GM18909 (cell line): ENCODE results near the gene CCR1.

ENCODE experiments used
- ATAC-seq: cut with Tn5 transposase; IDR thresholded peaks from one replicate; pipeline ENCODE4 v1.9.1; 2021; ENCODE audit warnings: mild to moderate bottlenecking; ENCODE audit not compliant: unreplicated experiment, poor library complexity

The CCR1 gene

GRCh38 chr3:46208167-46208704 lies at the start of gene CCR1:
TSS of gene CCR1 (minus strand) at chr3:46208313. CDS start at chr3:46204313, 4,000 bp downstream.
- peak; percentile 61 for ATAC-seq

- no peak for ATAC-seq
These were observed 44.9 kb upstream of the CCR1 start for GRCh38 chr3:46252980-46253379.

GRCh38 chr3:46245146-46245545 lies 37.0 kb upstream of the CCR1 start:
- no peak for ATAC-seq

- ATAC-seq = no peak
These were observed 35.4 kb upstream of the CCR1 start for GRCh38 chr3:46243560-46243959.

- no peak for ATAC-seq
These were observed 34.0 kb upstream of the CCR1 start, which contains the start of gene CCR3 for GRCh38 chr3:46242120-46242519. TSS of gene CCR3 (plus strand) at chr3:46242460. CDS start at chr3:46265159, 22,699 bp downstream.

- ATAC-seq = no peak
These were observed 31.8 kb upstream of the CCR1 start for GRCh38 chr3:46239952-46240351.

- ATAC-seq = no peak
These were observed 31.3 kb upstream of the CCR1 start for GRCh38 chr3:46239301-46239938.

- no peak for ATAC-seq
These were observed 30.3 kb upstream of the CCR1 start for GRCh38 chr3:46238386-46238785.

GRCh38 chr3:46236294-46237054 lies 28.4 kb upstream of the CCR1 start:
- ATAC-seq = no peak

GRCh38 chr3:46235425-46235824 lies 27.3 kb upstream of the CCR1 start:
- ATAC-seq = no peak

- ATAC-seq = no peak
These were observed 25.1 kb upstream of the CCR1 start for GRCh38 chr3:46233194-46233593.

GRCh38 chr3:46231323-46231722 lies 23.2 kb upstream of the CCR1 start:
- ATAC-seq = no peak

- no peak for ATAC-seq
These were observed 20.4 kb upstream of the CCR1 start for GRCh38 chr3:46228260-46229242.

GRCh38 chr3:46222435-46223161 lies 14.5 kb upstream of the CCR1 start:
- no peak for ATAC-seq

GRCh38 chr3:46221938-46222337 lies 13.8 kb upstream of the CCR1 start:
- no peak for ATAC-seq

GRCh38 chr3:46221391-46221790 lies 13.3 kb upstream of the CCR1 start:
- ATAC-seq = no peak

- no peak for ATAC-seq
These were observed 10.1 kb upstream of the CCR1 start for GRCh38 chr3:46218196-46218709.

- no peak for ATAC-seq
These were observed 7.8 kb upstream of the CCR1 start for GRCh38 chr3:46215810-46216414.

- ATAC-seq = no peak
These were observed 6.7 kb upstream of the CCR1 start for GRCh38 chr3:46214751-46215352.
